ENCODE results near the gene PLA2G4F.

Gene PLA2G4F

GRCh38 chr15:42141795-42142667 lies 14.4 kb downstream of the PLA2G4F start:
- DNase-seq (ENCODE audit: low read depth in 1 of 2, low spot score in 1 of 2), result no peak
- H3K27me3 ChIP-seq (ENCODE audit: insufficient read depth, poor library complexity, severe bottlenecking), result no peaks in the 10 kb centered on the region
- no peak overlapping the region for H3K4me3 ChIP-seq (replicated peaks; ENCODE audit: insufficient read depth, low read length)
- H3K27ac ChIP-seq (replicated peaks), result no peak overlapping the region
- TF ChIP-seq GABPA (IDR thresholded peaks at IDR 0.05; ENCODE audit: low read depth) (no peak), SPI1 (IDR thresholded peaks at IDR 0.05; ENCODE audit: borderline replicate concordance, low read depth) (no peak)
- TF ChIP-seq, protein P1, sequence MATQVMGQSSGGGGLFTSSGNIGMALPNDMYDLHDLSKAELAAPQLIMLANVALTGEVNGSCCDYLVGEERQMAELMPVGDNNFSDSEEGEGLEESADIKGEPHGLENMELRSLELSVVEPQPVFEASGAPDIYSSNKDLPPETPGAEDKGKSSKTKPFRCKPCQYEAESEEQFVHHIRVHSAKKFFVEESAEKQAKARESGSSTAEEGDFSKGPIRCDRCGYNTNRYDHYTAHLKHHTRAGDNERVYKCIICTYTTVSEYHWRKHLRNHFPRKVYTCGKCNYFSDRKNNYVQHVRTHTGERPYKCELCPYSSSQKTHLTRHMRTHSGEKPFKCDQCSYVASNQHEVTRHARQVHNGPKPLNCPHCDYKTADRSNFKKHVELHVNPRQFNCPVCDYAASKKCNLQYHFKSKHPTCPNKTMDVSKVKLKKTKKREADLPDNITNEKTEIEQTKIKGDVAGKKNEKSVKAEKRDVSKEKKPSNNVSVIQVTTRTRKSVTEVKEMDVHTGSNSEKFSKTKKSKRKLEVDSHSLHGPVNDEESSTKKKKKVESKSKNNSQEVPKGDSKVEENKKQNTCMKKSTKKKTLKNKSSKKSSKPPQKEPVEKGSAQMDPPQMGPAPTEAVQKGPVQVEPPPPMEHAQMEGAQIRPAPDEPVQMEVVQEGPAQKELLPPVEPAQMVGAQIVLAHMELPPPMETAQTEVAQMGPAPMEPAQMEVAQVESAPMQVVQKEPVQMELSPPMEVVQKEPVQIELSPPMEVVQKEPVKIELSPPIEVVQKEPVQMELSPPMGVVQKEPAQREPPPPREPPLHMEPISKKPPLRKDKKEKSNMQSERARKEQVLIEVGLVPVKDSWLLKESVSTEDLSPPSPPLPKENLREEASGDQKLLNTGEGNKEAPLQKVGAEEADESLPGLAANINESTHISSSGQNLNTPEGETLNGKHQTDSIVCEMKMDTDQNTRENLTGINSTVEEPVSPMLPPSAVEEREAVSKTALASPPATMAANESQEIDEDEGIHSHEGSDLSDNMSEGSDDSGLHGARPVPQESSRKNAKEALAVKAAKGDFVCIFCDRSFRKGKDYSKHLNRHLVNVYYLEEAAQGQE (IDR thresholded peaks at IDR 0.05; ENCODE audit: insufficient replicate concordance, low read depth), result no peak

DNA sequence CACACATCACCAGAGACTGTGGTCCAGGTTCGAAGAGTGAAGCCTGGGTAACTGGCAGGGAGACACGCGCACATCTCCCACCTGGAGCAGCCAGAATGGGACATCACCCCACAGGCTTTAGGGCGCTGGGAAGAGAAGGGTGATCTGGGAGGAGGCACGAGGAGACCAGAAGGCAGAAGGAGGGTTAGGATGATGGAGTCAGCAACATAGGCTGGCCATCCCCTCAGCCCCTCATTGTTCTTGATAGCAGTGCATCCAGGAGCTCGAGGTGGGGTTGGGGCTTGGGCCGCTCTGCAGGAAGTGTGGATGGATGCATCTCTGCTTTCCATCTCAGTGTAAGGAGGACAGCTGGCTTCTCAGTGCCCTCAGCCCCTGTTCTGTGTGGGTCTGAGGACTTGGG lies 15.2 kb downstream of the PLA2G4F start:
- Histone ChIP-seq H3K27ac (replicated peaks) (no peak overlapping the region), H3K27me3 (ENCODE audit: insufficient read depth, poor library complexity, severe bottlenecking) (no peaks in the 10 kb centered on the region), H3K4me3 (replicated peaks; ENCODE audit: insufficient read depth, low read length) (no peak overlapping the region)
- TF ChIP-seq GABPA (IDR thresholded peaks at IDR 0.05; ENCODE audit: low read depth), result no peak
- TF ChIP-seq, protein P1 (IDR thresholded peaks at IDR 0.05; ENCODE audit: insufficient replicate concordance, low read depth), result no peak
- TF ChIP-seq SPI1 (IDR thresholded peaks at IDR 0.05; ENCODE audit: borderline replicate concordance, low read depth), result no peak
- no peak for TF ChIP-seq CTCF (IDR thresholded peaks at IDR 0.05; ENCODE audit: insufficient read depth, low read length)
- no peak for DNase-seq (ENCODE audit: low read depth in 1 of 2, low spot score in 1 of 2)

DNA sequence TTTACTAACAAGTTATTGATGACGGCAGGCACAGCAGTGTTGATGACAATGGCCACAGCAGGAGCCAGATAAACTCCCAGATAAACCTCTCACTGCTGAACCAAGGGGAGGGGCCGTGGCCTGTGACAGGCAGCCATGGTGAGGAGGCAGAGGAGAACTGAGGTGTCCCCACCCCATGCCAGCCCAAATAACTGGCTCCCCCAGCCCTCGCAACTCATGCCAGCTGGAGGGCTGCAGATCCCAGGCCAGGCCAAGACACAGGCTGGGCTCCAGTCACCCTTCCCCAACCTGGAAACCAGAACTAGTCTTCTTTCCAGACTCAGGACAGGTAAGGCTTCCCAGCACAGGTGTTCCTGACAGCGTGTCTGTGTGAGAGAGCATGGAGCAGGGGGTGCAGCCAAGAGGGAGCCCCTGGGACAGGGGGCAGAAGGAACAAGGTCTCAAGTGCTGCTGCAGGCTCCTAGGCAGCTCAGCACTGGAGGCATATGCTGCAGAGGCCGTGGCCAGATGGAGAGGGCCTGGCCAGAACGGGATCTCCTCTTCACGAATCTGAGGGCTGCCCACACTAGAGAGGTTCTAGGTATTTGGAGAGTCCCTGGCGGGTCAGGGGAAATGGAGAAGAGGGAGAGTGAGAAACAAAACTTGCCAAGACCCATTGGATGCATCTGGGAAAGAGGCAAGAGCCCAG lies 15.9 kb downstream of the PLA2G4F start:
- no peaks in the 10 kb centered on the region for H3K27me3 ChIP-seq (ENCODE audit: insufficient read depth, poor library complexity, severe bottlenecking)
- no peak overlapping the region for H3K27ac ChIP-seq (replicated peaks)
- TF ChIP-seq CTCF (IDR thresholded peaks at IDR 0.05; ENCODE audit: insufficient read depth, low read length) (no peak), GABPA (IDR thresholded peaks at IDR 0.05; ENCODE audit: low read depth) (no peak), SPI1 (IDR thresholded peaks at IDR 0.05; ENCODE audit: borderline replicate concordance, low read depth) (no peak), POLR2AphosphoS5 (IDR thresholded peaks at IDR 0.05; ENCODE audit: low read depth) (no peak)
- TF ChIP-seq, protein P1 (IDR thresholded peaks at IDR 0.05; ENCODE audit: insufficient replicate concordance, low read depth), result no peak
- DNase-seq (ENCODE audit: low read depth in 1 of 2, low spot score in 1 of 2), result no peak
- no peak overlapping the region for H3K4me3 ChIP-seq (replicated peaks; ENCODE audit: insufficient read depth, low read length)

All from HL-60 (cell line).